Hepatocyte (in vitro differentiated cells): ENCODE measurements around the gene TSEN2. TPM values are rescaled to one million over a fixed set of nuclear protein-coding genes. Genes with fewer than 3 reads are reported as not detected.
"Not testable (repeated sequence)": the region's sequence is repeated elsewhere in the genome, so short reads cannot be mapped to it uniquely, and the experiment has no call there.

Experiments used
- DNase-seq: peaks from one replicate; pipeline ENCODE4 v3.0.0-alpha.2; 2016; ENCODE audit warnings: low spot score
- H2AFZ ChIP-seq: fragments of 200-600 bp; sonication (generic); 2 replicates; pipeline ENCODE4 v1.6.0; 2016; ENCODE audit warnings: antibody characterized with exemption, mild to moderate bottlenecking
- H3K27ac ChIP-seq: fragments of 200-600 bp; sonication (generic); 2 replicates; pipeline ENCODE4 v1.5.1; 2016; ENCODE audit warnings: mild to moderate bottlenecking
- H3K27me3 ChIP-seq: fragments of 200-600 bp; sonication (generic); 2 replicates; pipeline ENCODE4 v1.6.1; 2016
- H3K36me3 ChIP-seq: fragments of 200-600 bp; sonication (generic); replicated peaks from 2 replicates; pipeline ENCODE4 v1.5.1; 2016; ENCODE audit warnings: low read depth; ENCODE audit not compliant: insufficient read depth
- H3K4me1 ChIP-seq: fragments of 200-600 bp; sonication (generic); 2 replicates; pipeline ENCODE4 v1.5.1; 2016; ENCODE audit warnings: mild to moderate bottlenecking, moderate library complexity; ENCODE audit not compliant: insufficient read depth
- H3K4me2 ChIP-seq: fragments of 200-600 bp; sonication (generic); 2 replicates; pipeline ENCODE4 v1.6.0; 2016
- H3K4me3 ChIP-seq: fragments of 200-600 bp; sonication (generic); 2 replicates; pipeline ENCODE4 v1.5.1; 2016; ENCODE audit warnings: mild to moderate bottlenecking
- H3K79me2 ChIP-seq: fragments of 200-600 bp; sonication (generic); 2 replicates; pipeline ENCODE4 v1.6.0; 2017; ENCODE audit warnings: mild to moderate bottlenecking
- H3K9me2 ChIP-seq: fragments of 200-600 bp; sonication (generic); replicated peaks from 2 replicates; pipeline ENCODE4 v1.6.0; 2017; ENCODE audit warnings: mild to moderate bottlenecking; ENCODE audit not compliant: insufficient read depth
- H3K9me3 ChIP-seq: fragments of 200-600 bp; sonication (generic); 2 replicates; pipeline ENCODE4 v1.5.1; 2016; ENCODE audit warnings: low read depth, mild to moderate bottlenecking
- H4K20me1 ChIP-seq: fragments of 200-600 bp; sonication (generic); 2 replicates; pipeline ENCODE4 v1.6.0; 2016; ENCODE audit warnings: mild to moderate bottlenecking; ENCODE audit not compliant: insufficient read depth, poor library complexity, severe bottlenecking
- CTCF ChIP-seq: fragments of 200-600 bp; sonication (generic); IDR thresholded peaks from 2 replicates; pipeline ENCODE4 v1.5.1; 2016; ENCODE audit warnings: antibody characterized with exemption, mild to moderate bottlenecking; ENCODE audit not compliant: poor library complexity
- EZH2 ChIP-seq: fragments of 200-600 bp; sonication (generic); IDR thresholded peaks from 2 replicates; pipeline ENCODE4 v1.6.1; 2016; ENCODE audit warnings: antibody characterized with exemption, mild to moderate bottlenecking, borderline replicate concordance
- EZH2phosphoT487 ChIP-seq: fragments of 200-600 bp; sonication (generic); IDR thresholded peaks from one replicate; pipeline ENCODE4 v1.6.1; 2018; ENCODE audit warnings: antibody characterized with exemption, mild to moderate bottlenecking, low read depth, moderate library complexity; ENCODE audit not compliant: unreplicated experiment, severe bottlenecking
- WGBS: methylation state at CpG from one replicate; pipeline ENCODE4 v1.1.6; 2016; ENCODE audit warnings: low lambda C conversion rate; ENCODE audit errors: missing lambda C conversion rate; 5-methylcytosine and 5-hydroxymethylcytosine counted together
- polyA plus RNA-seq: library from polyadenylated mRNA; unstranded; fragments of >200 nt; fragmentation: Nextera tagmentation; extraction: Ambion mirVana; gene quantifications from 2 replicates; pipeline ENCODE4 v1.2.1, GENCODE V29; 2016
- total RNA-seq: library from RNA; depleted of rRNA; stranded (reverse); fragments of >200 nt; gene quantifications from 2 replicates; pipeline ENCODE4 v1.2.3, GENCODE V29; 2014

The TSEN2 gene
- total and polyA plus RNA-seq, 2 experiments from 2014 or later: 9.6 to 17.8 TPM

- Histone ChIP-seq H3K4me2 (no peak overlapping the region), H2AFZ (no peak overlapping the region), H3K4me3 (no peak overlapping the region), H3K27me3 (no peaks in the 10 kb centered on the region), H3K79me2 (no peaks in the 10 kb centered on the region), H3K4me1 (peaks cover 15% of the 10 kb centered on the region), H4K20me1 (no peaks in the 10 kb centered on the region), H3K27ac (no peak overlapping the region), H3K9me2 (no peaks in the 10 kb centered on the region), H3K36me3 (no peaks in the 10 kb centered on the region), H3K9me3 (no peaks in the 10 kb centered on the region)
- DNase-seq: no peak
- 81% methylated on average over 5 of the region's 5 CpGs for WGBS
- TF ChIP-seq CTCF (no peak), EZH2 (no peak), EZH2phosphoT487 (no peak)
Observed at GRCh38 chr3:12478326-12478725, 6.0 kb upstream of the TSEN2 start.

- not testable (repeated sequence) for H2AFZ ChIP-seq, DNase-seq, H3K9me3 ChIP-seq, H3K36me3 ChIP-seq, H3K4me2 ChIP-seq, H3K4me3 ChIP-seq, H3K79me2 ChIP-seq, H3K27me3 ChIP-seq, H3K9me2 ChIP-seq, H4K20me1 ChIP-seq
- WGBS: 78% methylated on average over 3 of the region's 3 CpGs
- Histone ChIP-seq H3K27ac (peak overlapping the region; percentile 18), H3K4me1 (peaks cover 21% of the 10 kb centered on the region)
Observed at GRCh38 chr3:12479198-12479597, 5.1 kb upstream of the TSEN2 start.

GRCh38 chr3:12479919-12480427, 4.3 kb upstream of the TSEN2 start:
- Histone ChIP-seq H3K79me2 (peaks cover under 1% of the 10 kb centered on the region), H3K4me1 (peaks cover 21% of the 10 kb centered on the region), H3K27ac (peak overlapping the region; percentile 58)

GRCh38 chr3:12483410-12483809, 870 bp upstream of the TSEN2 start:
- WGBS: 38% methylated on average over 1 of the region's 1 CpG

More at GRCh38 chr3:12479919-12480427, 4.3 kb upstream of the TSEN2 start:
- H3K9me3 ChIP-seq: no peaks in the 10 kb centered on the region
- peak overlapping the region; percentile 23 for H3K4me2 ChIP-seq
- 13% methylated on average over 9 of the region's 9 CpGs for WGBS
- H3K4me3 ChIP-seq: no peak overlapping the region
- H3K36me3 ChIP-seq: no peaks in the 10 kb centered on the region
- no peak for TF ChIP-seq EZH2phosphoT487
- no peak for TF ChIP-seq EZH2
- TF ChIP-seq CTCF: peak; percentile 82
- DNase-seq: peak; percentile 71
- no peaks in the 10 kb centered on the region for H4K20me1 ChIP-seq
- H2AFZ ChIP-seq: peak overlapping the region; percentile 34
- no peaks in the 10 kb centered on the region for H3K9me2 ChIP-seq
- no peaks in the 10 kb centered on the region for H3K27me3 ChIP-seq

More at GRCh38 chr3:12483410-12483809, 870 bp upstream of the TSEN2 start:
- H3K27me3 ChIP-seq: no peaks in the 10 kb centered on the region
- no peak overlapping the region for H3K4me3 ChIP-seq
- peaks cover 21% of the 10 kb centered on the region for H3K79me2 ChIP-seq
- H3K4me2 ChIP-seq: peak overlapping the region; percentile 76
- H3K4me1 ChIP-seq: peaks cover 19% of the 10 kb centered on the region
- no peaks in the 10 kb centered on the region for H3K9me3 ChIP-seq
- H3K36me3 ChIP-seq: no peaks in the 10 kb centered on the region
- no peak for DNase-seq
- no peaks in the 10 kb centered on the region for H3K9me2 ChIP-seq
- peak overlapping the region; percentile 34 for H2AFZ ChIP-seq
- TF ChIP-seq EZH2phosphoT487: no peak
- no peak for TF ChIP-seq EZH2
- no peak for TF ChIP-seq CTCF
- peak overlapping the region; percentile 5 for H3K27ac ChIP-seq
- H4K20me1 ChIP-seq: no peaks in the 10 kb centered on the region
